HG02981 (cell line): Measurements from ENCODE around the gene NAA10.
A peak's percentile ranks its signal among the peaks of the same experiment; 100 is the strongest.

Experiments
- ATAC-seq: cut with Tn5 transposase; IDR thresholded peaks from one replicate; pipeline ENCODE4 v1.9.1; 2021; ENCODE audit warnings: mild to moderate bottlenecking, moderate library complexity; ENCODE audit not compliant: unreplicated experiment

Gene NAA10

GRCh38 chrX:153950127-153950526, 15.3 kb upstream of the NAA10 start:
- ATAC-seq, result no peak

GRCh38 chrX:153948847-153949805, 14.3 kb upstream of the NAA10 start:
- no peak for ATAC-seq

GRCh38 chrX:153948002-153948466, 13.2 kb upstream of the NAA10 start:
- ATAC-seq, result no peak

- peak; percentile 68 for ATAC-seq
Observed at GRCh38 chrX:153947009-153947769, 12.4 kb upstream of the NAA10 start.

DNA sequence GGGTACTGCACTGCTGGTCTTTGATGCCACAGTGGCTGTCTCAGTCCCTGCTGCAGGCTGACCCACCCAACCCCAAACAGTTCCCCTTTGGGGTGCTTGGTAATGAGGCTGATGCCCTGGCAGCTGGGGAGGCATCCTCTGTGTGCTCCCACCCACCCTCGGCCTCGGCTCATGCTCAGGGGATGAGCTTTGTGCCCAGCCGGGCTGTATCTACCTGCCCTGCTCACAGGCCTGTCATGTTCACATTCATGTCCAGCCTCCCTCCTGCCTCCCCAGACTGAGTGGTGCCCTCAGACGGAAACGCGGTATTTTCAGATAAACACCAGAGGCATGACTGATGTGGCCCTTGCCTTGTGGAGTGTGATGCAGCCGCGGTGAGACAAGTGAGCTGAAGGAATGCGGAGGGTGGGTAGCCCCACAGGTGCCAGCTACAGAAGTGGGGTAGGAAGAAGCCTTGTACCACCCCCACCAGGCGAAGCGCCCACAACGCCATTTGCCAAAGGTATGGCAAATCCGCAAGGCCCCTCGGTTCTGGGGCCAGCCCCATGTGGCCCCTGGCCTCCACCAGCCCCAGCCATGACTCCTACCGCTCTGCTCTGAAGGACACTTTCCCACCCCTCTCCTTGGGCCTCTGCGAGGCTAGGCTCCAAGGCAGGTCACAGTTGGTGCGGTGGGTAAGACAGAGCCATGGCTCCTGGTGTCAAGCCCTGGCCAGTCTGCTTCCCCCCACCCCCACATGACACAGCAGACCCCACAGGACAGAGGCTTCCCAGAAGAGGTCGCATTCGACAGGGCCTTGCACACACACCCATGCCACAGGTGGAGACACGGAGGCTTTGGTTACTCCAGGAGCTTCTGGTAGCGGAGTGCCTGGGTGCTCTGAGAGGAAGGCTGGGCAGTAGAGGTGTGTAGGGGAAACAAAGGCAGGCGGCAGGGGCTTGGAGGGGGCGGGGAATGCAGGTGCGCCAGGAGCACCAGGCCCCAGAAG, 11.4 kb upstream of the NAA10 start:
- ATAC-seq, result no peak

DNA sequence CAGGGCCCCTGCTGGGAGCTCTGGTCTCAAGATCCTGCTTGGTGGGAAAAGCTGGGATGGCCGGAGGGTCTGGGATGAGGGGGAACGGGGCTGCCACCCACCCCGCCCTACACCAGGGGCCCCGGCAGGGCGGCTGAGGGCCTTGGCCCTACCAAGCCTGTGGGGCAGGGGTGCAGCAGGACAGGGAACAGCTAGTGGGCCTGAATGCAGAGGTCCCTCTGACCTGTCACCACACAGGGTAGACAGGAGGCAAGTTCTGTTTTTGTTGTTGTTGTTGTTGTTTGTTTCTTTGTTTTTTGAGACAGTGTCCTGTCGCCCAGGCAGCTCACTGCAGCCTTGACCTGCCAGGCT, 9.9 kb upstream of the NAA10 start:
- ATAC-seq, result no peak

GRCh38 chrX:153944140-153944799, 9.4 kb upstream of the NAA10 start, which contains the start of gene RENBP:
RENBP (minus strand) TSS chrX:153944643; CDS start chrX:153944610, 33 bp downstream.
- ATAC-seq, result no peak

DNA sequence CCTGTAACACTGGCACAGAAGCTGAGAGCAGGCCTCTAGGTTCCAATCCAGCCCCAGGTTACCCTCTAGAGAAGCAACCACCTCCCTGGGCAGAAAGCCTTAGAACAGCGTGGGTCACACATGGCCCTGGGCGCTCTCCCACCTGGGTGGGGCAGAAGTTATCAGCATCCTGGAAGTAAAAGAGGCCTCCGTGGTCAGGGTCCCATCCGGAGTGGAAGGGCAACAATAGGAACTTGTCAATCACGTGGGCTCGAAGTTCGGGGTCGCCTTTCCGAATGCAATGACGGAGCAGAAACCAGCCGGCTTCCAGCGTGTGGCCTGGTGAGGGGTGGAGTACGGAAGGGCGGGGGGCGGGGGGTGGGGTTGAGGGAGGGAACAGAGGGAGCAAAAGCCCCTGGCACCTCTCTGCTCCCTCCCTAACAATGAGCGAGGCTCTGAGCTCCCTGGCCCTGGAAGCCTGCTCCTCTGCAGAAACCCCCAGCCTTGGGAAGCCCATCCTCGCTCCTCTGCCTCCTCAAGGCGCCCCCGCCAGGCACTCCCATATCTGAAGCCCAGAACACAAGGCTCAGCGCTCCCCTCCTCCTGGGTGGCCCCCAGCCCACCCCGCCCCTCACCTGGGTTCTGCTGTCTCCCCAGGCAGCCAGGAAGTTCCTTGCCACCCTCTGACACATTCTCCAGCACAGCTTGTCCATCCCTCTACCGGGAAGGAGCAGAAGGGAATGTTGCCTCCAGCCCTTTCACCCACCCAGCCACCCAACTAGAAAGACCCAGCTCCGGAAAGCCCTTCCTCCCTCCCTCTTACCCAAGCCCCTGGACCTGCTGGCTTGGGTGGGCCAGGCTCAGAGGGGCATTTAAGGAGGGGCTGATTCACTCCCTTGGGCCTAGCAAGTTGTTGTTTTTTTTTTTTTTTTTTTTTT, 6.8 kb upstream of the NAA10 start:
- no peak for ATAC-seq

DNA sequence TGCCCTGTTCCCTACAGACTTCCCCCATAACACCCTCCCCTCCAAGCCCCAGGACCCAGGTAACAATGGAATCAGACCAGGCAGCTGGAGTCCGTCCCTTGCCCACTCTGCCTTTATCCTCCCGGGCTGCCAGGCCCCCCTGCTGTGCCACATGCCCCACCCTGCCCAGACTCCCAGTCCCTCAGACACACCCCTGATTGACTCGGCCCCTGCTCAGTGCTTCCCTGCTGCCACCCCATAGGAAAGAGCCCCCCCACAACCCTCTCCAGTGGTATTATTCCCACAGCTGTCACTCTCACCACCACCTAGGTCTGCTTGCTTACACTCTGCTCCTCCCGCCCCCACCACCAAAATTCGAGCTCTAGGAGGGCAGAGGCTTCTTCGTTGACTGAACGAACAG, 4.7 kb upstream of the NAA10 start:
- ATAC-seq, result no peak

DNA sequence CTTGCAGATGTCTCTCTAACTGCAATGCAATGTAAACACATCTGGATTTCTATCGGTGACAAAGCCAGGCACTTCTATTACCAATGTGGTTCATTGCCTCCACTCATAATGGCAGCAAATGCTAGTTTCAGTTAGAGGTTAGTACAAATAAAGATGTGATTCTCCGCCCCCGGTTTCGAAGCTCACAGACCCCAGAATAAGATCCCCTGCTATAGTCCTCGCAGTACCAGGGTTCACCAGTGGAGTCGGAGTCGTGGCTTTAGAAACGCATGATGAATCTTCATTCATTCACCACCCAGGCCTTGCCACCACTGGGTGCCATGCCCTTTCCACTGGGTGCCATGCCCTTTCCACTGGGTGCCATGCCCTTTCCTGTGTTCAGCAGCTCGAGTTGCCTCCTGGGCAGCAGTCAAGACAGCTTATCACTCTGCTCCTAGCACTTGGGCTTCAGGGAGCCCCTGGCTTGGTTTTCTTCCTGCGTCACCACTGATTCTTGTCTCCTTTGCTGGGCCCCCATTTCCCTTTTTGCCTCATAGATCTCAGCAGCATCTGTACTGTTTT, 3.5 kb upstream of the NAA10 start:
- no peak for ATAC-seq

- no peak for ATAC-seq
Observed at GRCh38 chrX:153937056-153937455, 2.2 kb upstream of the NAA10 start.

GRCh38 chrX:153935326-153935851, 552 bp upstream of the NAA10 start:
- peak; percentile 22 for ATAC-seq

DNA sequence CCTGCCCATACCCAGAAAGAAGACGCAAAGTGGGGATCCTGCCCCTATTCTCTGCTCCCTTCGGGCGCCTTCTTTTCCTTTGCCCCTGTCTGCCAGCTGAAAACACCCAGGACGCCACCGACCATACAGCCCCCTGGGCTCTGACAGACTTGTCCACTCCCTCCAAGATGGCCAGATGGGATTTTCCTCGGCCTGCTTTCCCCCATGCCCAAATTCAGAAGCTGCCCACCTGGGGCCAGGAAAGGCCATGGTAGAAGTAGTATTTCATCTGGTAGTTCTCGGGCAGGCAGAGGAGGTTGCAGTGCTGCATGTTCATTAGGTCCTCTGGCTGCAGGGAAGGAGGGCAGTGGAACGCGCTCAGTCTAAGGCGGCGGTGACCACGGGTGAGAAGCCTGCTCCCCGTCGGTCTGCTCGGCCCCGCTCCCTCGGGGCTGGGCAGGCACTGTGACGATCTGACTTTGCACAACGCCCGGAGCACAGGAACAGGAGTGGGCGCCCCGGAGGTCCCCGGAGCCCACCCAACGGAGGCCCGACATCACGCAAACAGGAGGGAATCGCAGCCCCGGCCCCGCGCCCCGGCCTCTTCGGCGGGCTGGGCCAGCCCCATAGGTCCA, 582 bp downstream of the NAA10 start:
- peak; percentile 12 for ATAC-seq

- ATAC-seq, result no peak
Observed at GRCh38 chrX:153933748-153934147, 1.1 kb downstream of the NAA10 start.

GRCh38 chrX:153932220-153932915, 2.5 kb downstream of the NAA10 start:
- ATAC-seq, result no peak

- ATAC-seq, result no peak
Observed at GRCh38 chrX:153931748-153932147, 3.1 kb downstream of the NAA10 start.

GRCh38 chrX:153931151-153931550, 3.7 kb downstream of the NAA10 start:
- ATAC-seq, result no peak
